ENCODE data around the gene ANKRD62.
"Not testable (repeated sequence)": the region's sequence is repeated elsewhere in the genome, so short reads cannot be mapped to it uniquely, and the experiment has no call there.

ANKRD62 gene

DNA sequence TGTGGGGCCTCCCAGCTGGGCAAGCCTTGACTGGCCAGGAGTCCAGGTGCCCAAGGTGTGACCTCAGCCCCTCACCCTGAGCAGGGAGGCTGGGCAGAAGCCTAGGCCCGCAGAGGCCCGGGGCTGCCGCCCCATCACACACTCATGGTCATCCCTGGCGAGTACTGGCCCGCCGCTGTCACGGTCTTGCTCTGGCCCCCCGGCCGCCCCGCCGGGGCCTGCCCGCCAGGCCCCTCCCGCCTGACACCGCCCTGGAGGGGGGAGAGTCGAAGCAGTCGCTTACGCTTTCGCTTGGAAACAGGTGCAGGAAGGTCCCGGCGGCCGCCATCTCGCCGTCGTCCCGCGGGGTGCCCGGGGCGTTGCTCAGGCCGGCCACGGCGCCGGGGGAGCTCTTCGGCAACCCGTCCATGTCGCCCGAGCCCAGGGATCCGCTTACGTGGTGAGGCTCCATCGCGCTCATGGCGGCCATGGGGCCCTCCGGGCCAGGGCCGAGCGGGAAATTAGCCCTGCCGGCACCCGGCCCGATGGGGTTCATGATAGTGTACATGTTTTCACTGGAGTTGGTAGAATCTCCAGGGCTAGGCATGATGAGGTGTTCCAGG lies 26.6 kb upstream of the ANKRD62 start:
- TF ChIP-seq CTCF (IDR thresholded peaks at IDR 0.05; ENCODE audit: low read depth, low read length, poor library complexity, severe bottlenecking) (no peak), EZH2phosphoT487 (IDR thresholded peaks at IDR 0.05; ENCODE audit: borderline replicate concordance, low read length) (no peak)
- H3K9me3 ChIP-seq (ENCODE audit: control insufficient read depth, insufficient read depth, low read length), result no peaks in the 10 kb centered on the region

DNA sequence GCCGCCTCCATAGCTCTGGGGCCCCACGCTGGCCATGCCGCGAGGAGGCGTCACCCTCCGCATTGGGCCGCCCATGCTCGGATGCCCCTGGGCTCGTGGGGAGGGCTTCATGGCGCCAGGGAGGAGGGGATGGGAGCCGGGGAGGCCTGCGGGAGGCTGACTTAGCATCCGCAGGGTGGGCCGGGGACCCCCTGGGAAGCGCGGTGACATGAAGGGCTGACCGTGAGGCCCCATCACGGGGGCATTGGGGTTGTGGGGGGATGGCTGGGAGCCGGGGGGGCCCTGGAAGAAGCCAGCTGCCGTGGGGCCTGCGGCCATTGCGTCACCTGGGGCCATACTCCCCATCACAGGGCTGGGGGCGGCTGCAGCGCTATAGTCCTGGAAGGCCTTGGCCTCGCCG lies 26.0 kb upstream of the ANKRD62 start:
- H3K9me2 ChIP-seq (replicated peaks; ENCODE audit: control insufficient read depth, low read length), result no peaks in the 10 kb centered on the region
- H4K20me1 ChIP-seq (ENCODE audit: control insufficient read depth, insufficient read depth, low read depth, low read length), result no peaks in the 10 kb centered on the region
- H3K4me3 ChIP-seq (ENCODE audit: low read length), result no peak overlapping the region
- H3K4me1 ChIP-seq (ENCODE audit: control insufficient read depth, low read length), result no peaks in the 10 kb centered on the region
- no peaks in the 10 kb centered on the region for H3K36me3 ChIP-seq (ENCODE audit: control insufficient read depth, low read length)
- TF ChIP-seq CTCF (IDR thresholded peaks at IDR 0.05; ENCODE audit: low read depth, low read length, poor library complexity, severe bottlenecking), result no peak
- no peak for TF ChIP-seq EZH2phosphoT487 (IDR thresholded peaks at IDR 0.05; ENCODE audit: borderline replicate concordance, low read length)
- no peaks in the 10 kb centered on the region for H3F3A ChIP-seq (ENCODE audit: control insufficient read depth, insufficient read depth)
- H3K27me3 ChIP-seq (ENCODE audit: control insufficient read depth, low read length), result no peaks in the 10 kb centered on the region
- no peaks in the 10 kb centered on the region for H3K9me3 ChIP-seq (ENCODE audit: control insufficient read depth, insufficient read depth, low read length)
- no peak overlapping the region for H3K4me2 ChIP-seq (ENCODE audit: low read length)
- no peaks in the 10 kb centered on the region for H3K79me2 ChIP-seq (ENCODE audit: control insufficient read depth, low read length)
- no peak overlapping the region for H3K27ac ChIP-seq (ENCODE audit: low read depth, low read length)

More for the DNA sequence above, 26.6 kb upstream of the ANKRD62 start:
- Histone ChIP-seq H3K27ac (ENCODE audit: low read depth, low read length) (no peak overlapping the region), H3K79me2 (ENCODE audit: control insufficient read depth, low read length) (no peaks in the 10 kb centered on the region), H3F3A (ENCODE audit: control insufficient read depth, insufficient read depth) (no peaks in the 10 kb centered on the region), H4K20me1 (ENCODE audit: control insufficient read depth, insufficient read depth, low read depth, low read length) (no peaks in the 10 kb centered on the region), H3K4me2 (ENCODE audit: low read length) (no peak overlapping the region), H3K9me2 (replicated peaks; ENCODE audit: control insufficient read depth, low read length) (no peaks in the 10 kb centered on the region), H3K27me3 (ENCODE audit: control insufficient read depth, low read length) (no peaks in the 10 kb centered on the region), H3K36me3 (ENCODE audit: control insufficient read depth, low read length) (no peaks in the 10 kb centered on the region), H3K4me1 (ENCODE audit: control insufficient read depth, low read length) (no peaks in the 10 kb centered on the region), H3K4me3 (ENCODE audit: low read length) (no peak overlapping the region)

DNA sequence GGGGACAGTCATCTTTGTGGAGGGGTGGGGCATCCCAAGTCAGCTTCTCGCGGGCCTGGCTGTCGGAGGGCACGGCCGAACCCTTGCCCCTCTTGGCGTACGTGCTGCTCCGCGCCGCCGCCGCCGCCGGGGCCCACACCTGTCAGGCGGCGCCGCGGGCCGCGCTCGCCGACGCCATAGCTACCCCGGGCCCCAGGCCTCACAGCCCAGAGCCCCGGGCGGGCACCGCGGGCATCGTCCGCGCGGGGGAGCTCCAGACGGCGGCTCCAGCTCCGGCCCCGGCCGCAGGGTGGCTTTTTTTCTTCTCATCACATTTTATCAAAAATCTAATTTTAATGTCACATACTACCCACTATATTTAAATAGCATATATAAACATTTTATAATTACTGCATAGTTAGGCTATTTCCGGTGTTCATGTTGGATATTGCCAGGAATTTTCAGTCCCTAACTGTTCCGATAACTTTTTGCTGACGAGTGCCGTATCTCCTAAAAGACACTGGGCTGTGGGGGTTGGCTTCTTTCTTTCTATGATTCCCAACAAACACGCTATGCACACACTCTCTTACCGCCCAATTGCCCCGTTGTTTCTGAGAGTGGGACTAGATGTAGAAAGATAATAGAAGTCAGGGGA lies 25.2 kb upstream of the ANKRD62 start:
- not testable (repeated sequence) for H3K9me2 ChIP-seq (replicated peaks; ENCODE audit: control insufficient read depth, low read length); H3K4me3 ChIP-seq (ENCODE audit: low read length); H3K4me1 ChIP-seq (ENCODE audit: control insufficient read depth, low read length); H3K27ac ChIP-seq (ENCODE audit: low read depth, low read length); H3K4me2 ChIP-seq (ENCODE audit: low read length); H3F3A ChIP-seq (ENCODE audit: control insufficient read depth, insufficient read depth); H3K27me3 ChIP-seq (ENCODE audit: control insufficient read depth, low read length); H3K9me3 ChIP-seq (ENCODE audit: control insufficient read depth, insufficient read depth, low read length); H3K36me3 ChIP-seq (ENCODE audit: control insufficient read depth, low read length); H4K20me1 ChIP-seq (ENCODE audit: control insufficient read depth, insufficient read depth, low read depth, low read length); H3K79me2 ChIP-seq (ENCODE audit: control insufficient read depth, low read length)

GRCh38 chr18:12068950-12069320 lies 24.7 kb upstream of the ANKRD62 start:
- no peaks in the 10 kb centered on the region for H4K20me1 ChIP-seq (ENCODE audit: control insufficient read depth, insufficient read depth, low read depth, low read length)
- no peaks in the 10 kb centered on the region for H3F3A ChIP-seq (ENCODE audit: control insufficient read depth, insufficient read depth)
- no peaks in the 10 kb centered on the region for H3K79me2 ChIP-seq (ENCODE audit: control insufficient read depth, low read length)
- H3K27me3 ChIP-seq (ENCODE audit: control insufficient read depth, low read length), result no peaks in the 10 kb centered on the region
- H3K36me3 ChIP-seq (ENCODE audit: control insufficient read depth, low read length), result no peaks in the 10 kb centered on the region
- H3K27ac ChIP-seq (ENCODE audit: low read depth, low read length), result no peak overlapping the region
- H3K4me2 ChIP-seq (ENCODE audit: low read length), result no peak overlapping the region
- H3K4me3 ChIP-seq (ENCODE audit: low read length), result no peak overlapping the region
- no peak for TF ChIP-seq CTCF (IDR thresholded peaks at IDR 0.05; ENCODE audit: low read depth, low read length, poor library complexity, severe bottlenecking)
- TF ChIP-seq EZH2phosphoT487 (IDR thresholded peaks at IDR 0.05; ENCODE audit: borderline replicate concordance, low read length), result no peak
- H3K4me1 ChIP-seq (ENCODE audit: control insufficient read depth, low read length), result no peaks in the 10 kb centered on the region
- no peaks in the 10 kb centered on the region for H3K9me2 ChIP-seq (replicated peaks; ENCODE audit: control insufficient read depth, low read length)
- no peaks in the 10 kb centered on the region for H3K9me3 ChIP-seq (ENCODE audit: control insufficient read depth, insufficient read depth, low read length)

- not testable (repeated sequence) for H3K9me2 ChIP-seq (replicated peaks; ENCODE audit: control insufficient read depth, low read length); H3K27ac ChIP-seq (ENCODE audit: low read depth, low read length); H3K4me3 ChIP-seq (ENCODE audit: low read length); H3K4me2 ChIP-seq (ENCODE audit: low read length); H3K4me1 ChIP-seq (ENCODE audit: control insufficient read depth, low read length); H3K9me3 ChIP-seq (ENCODE audit: control insufficient read depth, insufficient read depth, low read length); H3K36me3 ChIP-seq (ENCODE audit: control insufficient read depth, low read length); H3K27me3 ChIP-seq (ENCODE audit: control insufficient read depth, low read length); H3K79me2 ChIP-seq (ENCODE audit: control insufficient read depth, low read length); H3F3A ChIP-seq (ENCODE audit: control insufficient read depth, insufficient read depth); H4K20me1 ChIP-seq (ENCODE audit: control insufficient read depth, insufficient read depth, low read depth, low read length)
Observed at GRCh38 chr18:12071066-12071465, 22.6 kb upstream of the ANKRD62 start.

Data from DOHH2 (cell line).